Fibroblast of pulmonary artery (primary cell): ENCODE results near the gene E2F1.
A peak's percentile ranks its signal among the peaks of the same experiment; 100 is the strongest.

Experiments
- DNase-seq: peaks from one replicate; pipeline ENCODE4 v3.0.0-alpha.2; 2010; ENCODE audit warnings: low read depth
- H3K4me3 ChIP-seq: replicated peaks from 2 replicates; pipeline ENCODE4 v1.5.1; 2011; ENCODE audit warnings: low read depth, mild to moderate bottlenecking, control low read depth, low read length, moderate library complexity
- CTCF ChIP-seq: IDR thresholded peaks from 2 replicates; pipeline ENCODE4 v1.5.1; 2011; ENCODE audit warnings: mild to moderate bottlenecking, control low read depth, low read length, inconsistent platforms; ENCODE audit errors: missing control alignments

Gene E2F1

GRCh38 chr20:33729101-33729500, 42.9 kb upstream of the E2F1 start:
- no peak for DNase-seq
- no peak overlapping the region for H3K4me3 ChIP-seq
- no peak for TF ChIP-seq CTCF

- no peak for DNase-seq
- no peak for TF ChIP-seq CTCF
- H3K4me3 ChIP-seq, result no peak overlapping the region
These were observed 42.3 kb upstream of the E2F1 start for GRCh38 chr20:33728463-33728862.

- TF ChIP-seq CTCF, result no peak
- H3K4me3 ChIP-seq, result no peak overlapping the region
- no peak for DNase-seq
These were observed 41.6 kb upstream of the E2F1 start for GRCh38 chr20:33727806-33728205.

- no peak for TF ChIP-seq CTCF
- no peak for DNase-seq
- no peak overlapping the region for H3K4me3 ChIP-seq
These were observed 40.9 kb upstream of the E2F1 start for GRCh38 chr20:33727115-33727479.

- DNase-seq, result no peak
- TF ChIP-seq CTCF, result no peak
- no peak overlapping the region for H3K4me3 ChIP-seq
These were observed 39.6 kb upstream of the E2F1 start for GRCh38 chr20:33725607-33726264.

- H3K4me3 ChIP-seq, result no peak overlapping the region
- TF ChIP-seq CTCF, result no peak
- DNase-seq, result peak; percentile 39
These were observed 38.4 kb upstream of the E2F1 start for GRCh38 chr20:33724439-33725094.
